Inflammatory macrophage (primary cell): ENCODE measurements around the gene THAP9.
A peak's percentile ranks its signal among the peaks of the same experiment; 100 is the strongest.

ENCODE experiments used
- DNase-seq, 2 donors: peaks; one replicate each; pipeline ENCODE4 v3.0.0-alpha.2; 2020 to 2022

The THAP9 gene

DNA sequence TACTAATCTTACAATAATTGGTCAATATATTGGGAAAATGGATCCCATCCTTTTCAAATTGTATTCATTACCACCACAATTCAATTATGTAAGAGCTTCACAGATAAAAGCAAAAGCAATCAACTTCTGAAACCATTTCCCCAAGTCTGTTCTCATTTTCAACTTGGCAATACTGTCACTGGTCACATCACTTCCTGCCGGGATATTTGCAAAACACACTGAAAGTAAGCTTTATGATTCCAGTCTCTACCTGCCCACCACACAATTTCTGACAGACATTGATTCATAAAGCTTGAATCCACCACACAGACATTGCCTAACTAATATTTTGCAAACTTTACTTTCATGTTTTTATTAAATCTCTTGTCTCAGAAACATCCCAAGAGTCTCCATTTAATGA lies 56.5 kb downstream of the THAP9 start:
- DNase-seq: peak; percentile 22 to 27

DNA sequence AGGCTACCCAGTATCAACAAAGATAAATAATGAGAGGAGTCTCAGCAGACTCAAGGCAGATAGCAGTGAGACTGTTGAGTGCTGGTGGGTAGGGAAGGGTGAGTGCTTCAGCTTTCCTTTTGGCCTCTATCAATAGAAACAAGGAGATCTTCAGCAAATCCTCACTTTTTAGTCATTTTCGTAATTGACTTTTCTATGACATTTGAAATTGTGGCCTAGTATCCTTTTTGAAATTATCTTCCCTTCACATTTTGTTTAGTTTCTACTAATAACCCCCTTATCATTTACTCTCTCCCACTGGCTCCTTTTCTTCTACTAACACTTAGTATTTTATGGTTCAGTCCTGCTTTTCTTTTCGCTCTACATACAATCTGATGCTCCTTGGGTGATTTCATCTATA lies 65.2 kb downstream of the THAP9 start:
- no peak for DNase-seq

DNA sequence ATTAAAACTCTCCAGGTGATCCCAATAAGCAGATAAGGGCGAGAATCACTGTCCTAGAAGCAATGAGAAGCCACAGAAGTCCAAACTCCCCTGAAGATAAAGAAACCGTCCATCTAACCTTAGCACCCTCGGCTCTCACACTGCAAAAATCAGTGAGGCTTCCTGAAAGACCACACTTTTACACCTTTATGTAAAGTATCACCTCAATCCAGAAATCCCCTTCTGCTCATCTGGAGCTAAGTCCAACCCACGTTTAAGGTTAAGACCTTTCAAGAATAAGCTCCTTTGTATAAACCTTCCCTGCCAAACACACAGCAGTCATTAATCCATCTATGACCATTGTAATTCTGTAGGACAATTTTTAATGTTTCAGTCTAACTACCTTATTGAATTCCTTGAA lies 68.4 kb downstream of the THAP9 start:
- no peak for DNase-seq

DNA sequence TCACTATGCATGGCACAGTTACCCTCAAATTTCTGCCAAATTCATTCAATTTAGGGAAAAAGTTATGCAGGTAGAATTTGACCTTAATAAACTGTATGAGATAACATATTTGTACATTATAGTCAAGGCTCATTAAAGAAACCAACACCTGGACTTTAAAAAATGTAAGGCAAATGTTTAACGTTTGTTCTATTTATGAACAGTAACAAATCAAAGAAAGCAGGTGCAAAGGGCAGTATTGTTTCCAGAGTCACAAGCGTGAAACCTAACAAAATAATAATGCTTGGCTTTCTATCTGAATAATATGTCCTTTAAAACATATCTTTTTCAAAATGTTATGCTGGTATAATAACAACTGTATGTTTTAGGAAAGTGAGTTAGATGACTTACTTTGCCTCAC lies 68.9 kb downstream of the THAP9 start:
- DNase-seq: no peak
